HG03565 (cell line): ENCODE measurements around the gene SLC27A1.
A peak's percentile ranks its signal among the peaks of the same experiment; 100 is the strongest.

Experiments used
- ATAC-seq: cut with Tn5 transposase; IDR thresholded peaks from one replicate; pipeline ENCODE4 v1.9.1; 2021; ENCODE audit warnings: mild to moderate bottlenecking, moderate library complexity; ENCODE audit not compliant: unreplicated experiment

SLC27A1 gene

GRCh38 chr19:17470068-17470841, at the start of gene SLC27A1:
Gene SLC27A1, plus strand, starts transcription at chr19:17470524. Its CDS starts 17 bp downstream, at chr19:17470541.
- ATAC-seq: peak; percentile 68

- ATAC-seq: no peak
Observed at GRCh38 chr19:17421942-17422341, 48.4 kb upstream of the SLC27A1 start.

- ATAC-seq: no peak
Observed at GRCh38 chr19:17423429-17424208, 46.7 kb upstream of the SLC27A1 start.

GRCh38 chr19:17424743-17425365, 45.5 kb upstream of the SLC27A1 start:
- no peak for ATAC-seq

- no peak for ATAC-seq
Observed at GRCh38 chr19:17429641-17430113, 40.6 kb upstream of the SLC27A1 start.

- ATAC-seq: no peak
Observed at GRCh38 chr19:17431417-17431816, 38.9 kb upstream of the SLC27A1 start.

- no peak for ATAC-seq
Observed at GRCh38 chr19:17435218-17435617, 35.1 kb upstream of the SLC27A1 start.

GRCh38 chr19:17436094-17436873, 34.0 kb upstream of the SLC27A1 start:
- ATAC-seq: no peak

- no peak for ATAC-seq
Observed at GRCh38 chr19:17436874-17437267, 33.5 kb upstream of the SLC27A1 start.

- no peak for ATAC-seq
Observed at GRCh38 chr19:17441241-17442021, 28.9 kb upstream of the SLC27A1 start.

GRCh38 chr19:17445526-17446165, 24.7 kb upstream of the SLC27A1 start:
- no peak for ATAC-seq

- no peak for ATAC-seq
Observed at GRCh38 chr19:17447704-17448130, 22.6 kb upstream of the SLC27A1 start.

GRCh38 chr19:17448131-17448967, 22.0 kb upstream of the SLC27A1 start, which contains the start of gene TMEM221:
Gene TMEM221, minus strand, starts transcription at chr19:17448668. Its CDS starts 206 bp downstream, at chr19:17448462.
- no peak for ATAC-seq

GRCh38 chr19:17450264-17451075, 19.9 kb upstream of the SLC27A1 start:
- no peak for ATAC-seq

- ATAC-seq: no peak
Observed at GRCh38 chr19:17451820-17452219, 18.5 kb upstream of the SLC27A1 start.

- ATAC-seq: no peak
Observed at GRCh38 chr19:17454576-17455071, 15.7 kb upstream of the SLC27A1 start.
